H1 (cell line): ENCODE measurements around the gene RYR3.

Source experiments
- EZH2 ChIP-seq: fragments of 200-600 bp; sonication (generic); IDR thresholded peaks from 2 replicates; pipeline ENCODE4 v1.7.1; 2012; ENCODE audit warnings: low read depth, mild to moderate bottlenecking, moderate library complexity, low read length, inconsistent platforms; ENCODE audit not compliant: severe bottlenecking
- KDM5A ChIP-seq: fragments of 200-600 bp; IDR thresholded peaks from 2 replicates; pipeline ENCODE4 v1.7.1; 2012; ENCODE audit warnings: mild to moderate bottlenecking, low read length, inconsistent platforms, mixed read lengths
- POLR2A ChIP-seq, 2 experiments: IDR thresholded peaks; 1 replicate in 1 of 2; 2 replicates in 1 of 2; pipeline ENCODE4 v1.6.1; 2011; ENCODE audit warnings: low read depth in 2 of 2, low read length in 2 of 2, mild to moderate bottlenecking in 2 of 2; ENCODE audit errors: control extremely low read depth in 1 of 2
- SAP30 ChIP-seq: fragments of 300-600 bp; sonication (generic); IDR thresholded peaks from 2 replicates; pipeline ENCODE4 v1.7.1; 2012; ENCODE audit warnings: low read length, moderate library complexity, mild to moderate bottlenecking, inconsistent platforms; ENCODE audit not compliant: insufficient read depth, insufficient replicate concordance
- SUZ12 ChIP-seq: fragments of 200-600 bp; sonication (generic); IDR thresholded peaks from 2 replicates; pipeline ENCODE4 v1.6.1; 2012; ENCODE audit warnings: mild to moderate bottlenecking, inconsistent platforms, low read length, moderate library complexity, mixed read lengths
- ZNF274 ChIP-seq: IDR thresholded peaks from 2 replicates; pipeline ENCODE4 v1.7.0; 2012; ENCODE audit warnings: low read length, borderline replicate concordance; ENCODE audit errors: extremely low read depth
- TF ChIP-seq, protein P1 (sequence below): IDR thresholded peaks from 2 replicates; pipeline ENCODE4 v1.6.1; 2011; ENCODE audit warnings: low read length, improper control_type of control experiment

DNA sequence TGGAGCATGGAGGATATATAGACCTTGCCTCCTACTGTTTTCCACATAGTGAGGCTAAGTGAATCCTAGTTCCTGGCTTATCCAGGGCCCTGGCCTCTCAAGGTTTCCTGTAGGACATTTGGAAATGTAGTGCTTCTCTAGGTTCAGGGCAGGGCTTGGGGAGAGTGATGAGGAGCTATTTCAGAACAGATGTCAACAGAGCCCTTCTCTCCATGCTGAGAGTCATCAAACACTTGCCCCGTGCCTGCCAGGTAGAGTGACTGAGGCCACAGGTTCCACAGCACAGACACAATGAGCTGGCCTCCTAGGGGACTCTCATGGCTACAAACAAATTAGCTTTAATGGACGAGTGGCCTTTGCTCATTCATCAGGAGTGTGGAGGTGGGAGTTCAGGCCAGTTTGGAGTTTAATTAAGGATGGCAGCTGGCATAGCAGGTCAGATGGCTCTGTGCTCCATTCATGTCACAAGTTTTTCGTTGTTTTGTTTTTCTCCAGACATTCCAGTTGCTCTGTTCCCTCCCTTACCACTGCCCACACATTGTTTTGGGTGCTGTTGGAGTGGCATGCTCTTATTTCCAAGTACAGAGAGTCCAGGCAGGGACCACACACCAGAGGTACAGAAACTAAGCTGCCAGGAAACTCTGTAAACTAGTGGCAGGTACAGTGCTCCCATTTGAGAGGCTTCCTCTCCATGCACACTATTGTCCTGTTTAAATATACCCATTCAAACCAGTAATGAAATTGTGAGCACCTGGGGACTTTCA is 189.8 kb downstream of the RYR3 start:
- TF ChIP-seq ZNF274 (no peak), SUZ12 (no peak), SAP30 (no peak), POLR2A (IDR thresholded peaks at IDR 0.05; ENCODE audit: control extremely low read depth in 1 of 2, low read depth in 2 of 2, low read length in 2 of 2) (no peak), KDM5A (no peak), EZH2 (no peak)
- TF ChIP-seq, protein P1, sequence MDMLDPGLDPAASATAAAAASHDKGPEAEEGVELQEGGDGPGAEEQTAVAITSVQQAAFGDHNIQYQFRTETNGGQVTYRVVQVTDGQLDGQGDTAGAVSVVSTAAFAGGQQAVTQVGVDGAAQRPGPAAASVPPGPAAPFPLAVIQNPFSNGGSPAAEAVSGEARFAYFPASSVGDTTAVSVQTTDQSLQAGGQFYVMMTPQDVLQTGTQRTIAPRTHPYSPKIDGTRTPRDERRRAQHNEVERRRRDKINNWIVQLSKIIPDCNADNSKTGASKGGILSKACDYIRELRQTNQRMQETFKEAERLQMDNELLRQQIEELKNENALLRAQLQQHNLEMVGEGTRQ = no peak
